Caki2 (cell line): ENCODE data around the gene NHERF1. TPM values are rescaled to one million over a fixed set of nuclear protein-coding genes. Genes with fewer than 3 reads are reported as not detected.

Source experiments
- DNase-seq: peaks from one replicate; pipeline ENCODE4 v3.0.0-alpha.2; 2015; ENCODE audit warnings: low read depth
- in situ Hi-C: cut with HindIII; loops from 2 replicates; pipeline ENCODE4 v1.10.0; 2016; ENCODE audit warnings: low sequenced_read_pairs, low pct_unique_long_range_greater_than_20kb, mixed read lengths
- total RNA-seq: library from RNA; depleted of rRNA; stranded (reverse); fragments of >200 nt; shearing (Covaris generic); gene quantifications from 2 replicates; pipeline ENCODE4 v1.2.3, GENCODE V29; 2014; ENCODE audit warnings: low replicate concordance

NHERF1 gene
- total RNA-seq, 1 experiment from 2014 or later = 21.0 TPM

- no peak for DNase-seq
- in situ Hi-C loops = no loop called here
Observed at GRCh38 chr17:74730491-74731346, 17.7 kb upstream of the NHERF1 start.

DNA sequence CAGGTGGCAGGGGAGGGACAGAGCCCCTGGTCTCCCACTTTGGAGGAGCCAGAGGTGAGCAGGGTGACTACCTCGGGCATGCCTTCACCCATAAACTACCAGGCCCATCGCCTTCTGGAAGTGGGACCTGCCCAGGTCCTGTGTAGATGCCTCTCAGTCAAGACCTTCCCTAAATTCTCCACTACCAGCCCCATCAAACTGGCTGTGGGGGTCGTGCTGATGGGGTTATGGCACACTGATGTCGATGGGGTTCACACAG lies 17.2 kb upstream of the NHERF1 start:
- in situ Hi-C loops = no loop called here
- no peak for DNase-seq

- no peak for DNase-seq
- in situ Hi-C loops = no loop called here
Observed at GRCh38 chr17:74732042-74732867, 16.2 kb upstream of the NHERF1 start.

GRCh38 chr17:74733365-74734122 lies 14.9 kb upstream of the NHERF1 start:
- no peak for DNase-seq
- in situ Hi-C loops = no loop called here

DNA sequence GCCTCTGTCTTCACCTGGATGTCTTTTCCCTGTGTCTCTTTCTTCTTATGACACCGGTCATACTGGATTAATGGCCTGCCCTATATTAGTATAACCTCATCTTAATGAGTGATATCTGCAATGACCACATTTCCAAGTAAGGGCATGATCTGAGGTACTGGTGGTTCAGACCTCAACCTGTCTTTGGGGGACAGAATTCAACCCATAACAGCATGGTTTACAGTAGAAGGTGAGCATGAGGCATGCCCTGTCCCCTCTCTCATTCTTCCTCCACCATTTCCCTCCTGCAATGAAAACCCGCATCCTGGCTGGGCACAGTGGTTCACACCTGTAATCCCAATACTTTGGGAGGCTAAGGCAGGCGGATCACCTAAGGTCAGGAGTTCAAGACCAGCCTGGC lies 14.2 kb upstream of the NHERF1 start:
- in situ Hi-C loops = no loop called here
- DNase-seq = no peak

DNA sequence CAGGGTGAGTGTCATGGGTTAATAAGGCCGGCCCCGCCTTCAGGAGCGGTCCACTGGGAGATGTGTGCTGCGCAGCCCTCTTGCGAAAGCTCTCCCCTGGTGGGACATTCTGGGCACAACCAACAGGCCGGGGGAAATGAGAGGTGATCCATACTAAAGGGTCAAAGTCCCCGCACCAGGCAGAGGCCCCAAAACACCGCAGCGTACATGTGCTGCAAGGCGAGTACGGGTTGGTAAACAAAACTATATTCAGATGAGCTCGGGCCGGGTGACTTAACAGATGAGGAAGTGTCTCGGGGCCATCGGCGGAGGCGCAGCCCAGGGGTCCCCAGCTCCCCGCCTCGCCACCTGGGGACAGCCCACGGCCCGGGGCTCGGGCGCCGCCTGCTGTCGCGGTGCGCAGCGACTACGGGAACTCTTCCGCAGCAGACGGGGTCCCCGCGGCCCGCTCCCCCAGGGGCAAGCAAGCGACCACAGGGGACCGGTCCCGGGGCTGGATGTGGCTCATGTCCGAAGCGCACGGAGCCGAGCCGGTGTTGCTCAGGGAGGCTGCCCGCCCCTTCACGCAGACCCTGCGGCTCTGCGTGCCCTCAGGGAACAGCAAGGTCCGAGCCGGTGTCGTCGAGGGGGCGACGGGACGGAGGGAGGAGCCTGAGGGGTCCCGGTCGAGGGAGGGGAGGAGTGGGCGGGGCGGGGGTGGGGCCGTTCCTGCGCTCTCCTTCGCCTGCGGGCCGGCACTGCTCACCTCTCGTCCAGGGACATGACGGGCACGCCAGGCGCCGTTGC lies 11.7 kb upstream of the NHERF1 start, which contains the start of gene RAB37:
RAB37 (plus strand) TSS at position 744 of the 786 bp plus-strand sequence; CDS start at position 761, 17 bp downstream.
- in situ Hi-C loops = no loop called here

GRCh38 chr17:74737299-74738050 lies 11.0 kb upstream of the NHERF1 start:
- DNase-seq = no peak
- in situ Hi-C loops = no loop called here

More for the DNA sequence above, 11.7 kb upstream of the NHERF1 start, which contains the start of gene RAB37:
- DNase-seq = no peak

DNA sequence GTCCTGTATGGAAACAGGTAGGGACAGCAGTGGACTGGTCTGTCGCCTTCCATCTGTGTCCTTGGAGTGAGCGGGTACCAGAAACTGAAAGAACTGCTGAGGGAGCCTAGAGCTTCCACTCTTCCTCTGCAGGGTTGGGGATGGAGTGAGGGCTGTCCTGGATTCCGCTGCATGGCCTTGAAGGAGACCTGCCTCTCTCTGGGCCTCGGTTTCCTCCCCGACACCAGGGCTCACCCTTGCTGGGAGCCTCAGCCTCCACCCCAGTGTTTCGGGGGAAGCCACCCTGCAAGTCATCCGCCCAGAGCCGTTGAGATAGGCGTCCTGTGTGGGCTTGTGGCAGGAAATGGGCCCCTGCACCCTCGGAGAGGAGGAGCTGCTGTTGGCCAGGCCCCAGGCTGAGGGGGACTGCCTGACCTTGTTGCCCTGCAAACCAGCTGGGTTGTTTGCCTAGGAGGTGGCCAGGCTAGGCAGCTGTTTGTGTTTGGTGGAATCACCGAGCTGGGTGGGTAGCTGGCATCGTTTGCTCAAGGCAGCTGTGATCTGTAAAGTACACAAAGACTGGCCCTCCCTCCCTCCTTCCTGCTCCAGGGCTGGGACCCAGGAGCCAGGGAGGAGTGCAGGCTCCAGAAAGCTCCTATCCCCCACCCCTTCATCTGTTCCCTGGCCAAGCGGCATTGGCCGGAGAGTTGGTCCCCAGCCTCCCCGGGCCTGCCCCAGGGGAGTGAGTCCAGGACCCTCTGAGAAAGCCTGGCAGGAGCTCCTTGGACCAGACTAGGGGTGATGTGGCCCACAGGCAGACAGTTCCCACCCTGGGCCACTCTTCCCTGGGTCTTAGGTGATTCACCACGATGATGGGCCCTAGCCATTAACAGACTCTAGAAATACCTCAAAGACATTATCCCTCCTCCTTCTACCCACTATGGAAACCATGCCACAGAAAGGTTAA lies 10.1 kb upstream of the NHERF1 start:
- in situ Hi-C loops = no loop called here
- DNase-seq = no peak

DNA sequence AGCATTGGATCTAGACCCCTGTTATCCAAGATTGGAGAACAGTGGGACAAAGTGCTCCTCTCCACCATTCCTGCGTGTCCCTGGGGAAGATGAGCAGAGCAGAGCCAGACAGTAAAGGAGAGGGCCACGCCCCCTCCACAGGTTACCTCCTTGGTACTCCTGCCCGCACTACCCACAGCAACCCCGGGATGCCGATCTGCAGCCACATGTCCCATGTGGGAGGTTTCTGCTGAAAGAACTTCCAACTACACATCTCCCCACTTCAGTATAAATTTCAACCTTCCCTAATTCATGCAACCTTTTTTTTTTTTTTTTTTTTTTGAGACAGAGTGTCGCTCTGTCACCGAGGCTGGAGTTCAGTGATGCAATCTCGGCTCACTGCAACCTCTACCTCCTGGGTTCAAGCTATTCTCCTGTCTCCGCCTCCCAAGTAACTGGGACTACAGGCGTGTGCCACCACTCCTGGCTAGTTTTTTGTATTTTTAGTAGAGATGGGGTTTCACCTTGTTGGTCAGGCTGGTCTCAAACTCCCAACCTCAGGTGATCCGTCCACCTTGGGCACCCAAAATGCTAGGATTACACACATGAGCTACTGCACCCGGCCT lies 9.1 kb upstream of the NHERF1 start:
- DNase-seq = no peak
- in situ Hi-C loops = no loop called here

DNA sequence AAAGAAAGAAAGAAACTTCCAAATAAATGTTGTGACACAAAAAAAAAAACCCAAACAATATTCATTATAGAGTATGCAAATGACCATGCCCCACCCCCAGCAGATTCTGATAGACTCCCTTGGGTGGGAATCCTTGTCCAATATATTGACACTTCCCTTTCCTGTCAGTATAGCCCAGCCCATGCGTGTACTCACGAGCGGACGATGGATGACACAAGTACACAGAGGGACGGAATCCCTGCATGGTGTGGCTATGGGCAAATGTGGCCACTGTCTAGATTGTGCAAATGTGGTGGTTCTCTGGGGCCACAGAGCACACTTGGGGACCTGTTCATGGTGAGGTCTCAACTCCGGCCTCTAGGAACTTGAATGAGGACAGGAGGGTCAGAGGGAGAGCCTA lies 8.3 kb upstream of the NHERF1 start:
- no peak for DNase-seq
- in situ Hi-C loops = no loop called here

DNA sequence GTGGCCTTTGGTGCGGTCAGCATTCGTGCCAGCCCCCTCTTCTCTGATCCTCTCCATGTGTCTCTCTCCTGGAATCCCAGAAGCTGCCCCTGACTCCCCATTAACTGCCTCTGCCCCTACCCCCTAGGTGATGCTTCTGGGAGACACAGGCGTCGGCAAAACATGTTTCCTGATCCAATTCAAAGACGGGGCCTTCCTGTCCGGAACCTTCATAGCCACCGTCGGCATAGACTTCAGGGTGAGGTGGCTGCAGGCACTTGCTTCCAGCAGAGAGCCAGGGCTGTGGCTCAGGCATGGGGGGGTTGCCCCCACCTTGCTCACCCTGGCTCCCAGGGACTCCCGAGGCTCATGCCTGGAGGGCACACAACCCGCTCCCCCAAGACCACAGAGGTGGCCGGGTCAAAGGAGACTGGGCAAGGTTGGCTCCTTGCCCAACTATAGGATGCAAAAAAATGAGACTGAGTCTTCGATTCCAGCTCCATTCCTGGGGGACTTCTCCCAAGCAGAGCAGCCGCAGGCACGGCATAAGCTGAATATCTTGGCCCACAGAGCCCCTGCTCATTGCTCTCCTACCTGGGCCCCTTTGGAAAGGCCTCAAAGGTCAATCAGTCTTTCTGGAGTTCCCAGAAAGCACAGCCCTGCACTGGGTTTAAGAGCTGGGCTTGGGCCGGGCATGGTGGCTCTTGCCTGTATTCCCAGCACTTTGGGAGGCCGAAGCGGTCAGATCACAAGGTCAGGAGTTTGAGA lies 7.6 kb upstream of the NHERF1 start:
- in situ Hi-C loops = no loop called here
- DNase-seq = no peak

DNA sequence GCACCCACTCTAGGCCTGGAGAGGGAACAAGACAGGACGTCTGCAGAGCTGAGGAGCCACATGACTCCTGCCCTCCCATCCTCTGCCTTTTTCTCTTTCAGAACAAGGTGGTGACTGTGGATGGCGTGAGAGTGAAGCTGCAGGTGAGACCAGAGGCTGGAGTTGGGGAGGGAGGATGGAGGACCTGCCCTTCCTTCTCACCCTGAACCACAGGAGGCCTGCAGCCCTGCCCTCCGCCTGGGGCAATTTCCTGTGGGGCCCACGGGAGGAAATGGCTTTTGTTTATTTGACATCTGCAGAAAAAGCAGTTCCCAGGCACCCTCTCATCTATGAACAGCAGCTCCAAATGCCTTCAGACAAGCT lies 6.3 kb upstream of the NHERF1 start:
- no peak for DNase-seq
- in situ Hi-C loops = no loop called here

DNA sequence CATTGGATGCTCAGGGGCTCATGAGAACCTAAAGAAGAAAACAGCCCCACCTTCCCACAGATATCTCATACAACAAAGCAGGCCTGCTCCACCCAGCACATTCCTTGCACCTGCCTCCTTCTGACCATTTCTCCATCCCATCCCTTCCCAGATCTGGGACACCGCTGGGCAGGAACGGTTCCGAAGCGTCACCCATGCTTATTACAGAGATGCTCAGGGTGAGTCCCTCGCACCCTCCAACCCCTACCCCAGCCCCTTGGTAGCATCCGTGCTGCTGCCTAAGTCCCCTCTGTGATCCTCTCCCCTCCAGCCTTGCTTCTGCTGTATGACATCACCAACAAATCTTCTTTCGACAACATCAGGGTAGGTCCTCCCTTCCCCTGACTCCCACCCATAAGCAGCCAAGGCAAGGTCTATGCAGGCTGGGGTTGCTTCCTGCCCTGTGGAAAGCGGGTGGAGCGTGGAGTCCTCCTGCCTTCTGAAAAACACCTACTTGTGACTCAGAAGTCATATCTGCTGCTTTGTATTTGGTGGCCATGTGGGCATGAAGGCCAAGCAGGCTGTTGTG lies 5.4 kb upstream of the NHERF1 start:
- DNase-seq = no peak
- in situ Hi-C loops = no loop called here

- in situ Hi-C loops = no loop called here
- DNase-seq = no peak
Observed at GRCh38 chr17:74743755-74744154, 4.7 kb upstream of the NHERF1 start.

DNA sequence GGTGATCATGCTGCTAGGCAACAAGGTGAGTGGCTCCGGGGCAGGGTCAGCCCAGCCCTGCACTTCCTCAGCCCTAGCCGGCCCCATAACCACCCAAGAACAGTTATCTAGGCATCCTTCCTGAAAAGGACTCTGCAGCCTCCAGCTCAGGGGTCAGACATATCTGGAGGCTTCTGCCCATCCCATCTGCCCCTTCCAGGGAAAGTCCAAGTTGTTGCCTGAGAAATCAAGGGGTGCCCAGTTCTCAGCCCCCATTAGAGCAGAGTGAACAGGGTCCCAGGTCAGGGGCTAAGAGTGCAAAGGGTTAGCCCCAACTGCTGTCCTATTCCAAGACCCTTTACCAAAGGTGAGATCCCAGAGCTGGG lies 4.1 kb upstream of the NHERF1 start:
- no peak for DNase-seq
- in situ Hi-C loops = no loop called here
